HCEC 1CT (cell line): ENCODE measurements around the gene NACC2.

Experiments used
- DNase-seq: peaks from one replicate; pipeline ENCODE4 v3.0.0-alpha.2; 2017

NACC2 gene

GRCh38 chr9:136007934-136008692, 87.0 kb downstream of the NACC2 start:
- DNase-seq: peak; percentile 62

GRCh38 chr9:136007276-136007933, 87.7 kb downstream of the NACC2 start:
- no peak for DNase-seq

GRCh38 chr9:136006169-136006568, 88.9 kb downstream of the NACC2 start:
- DNase-seq: no peak

GRCh38 chr9:136004712-136005111, 90.4 kb downstream of the NACC2 start:
- no peak for DNase-seq

- no peak for DNase-seq
These were observed 90.9 kb downstream of the NACC2 start for GRCh38 chr9:136004219-136004618.

GRCh38 chr9:136003411-136004218, 91.5 kb downstream of the NACC2 start:
- no peak for DNase-seq

- DNase-seq: no peak
These were observed 92.2 kb downstream of the NACC2 start for GRCh38 chr9:136002881-136003280.

- DNase-seq: no peak
These were observed 92.9 kb downstream of the NACC2 start for GRCh38 chr9:136002215-136002614.

- DNase-seq: no peak
These were observed 93.9 kb downstream of the NACC2 start for GRCh38 chr9:136001231-136001630.

GRCh38 chr9:135998410-135999071, 96.5 kb downstream of the NACC2 start:
- DNase-seq: no peak

GRCh38 chr9:135998016-135998380, 97.1 kb downstream of the NACC2 start:
- no peak for DNase-seq

GRCh38 chr9:135997090-135998015, 97.7 kb downstream of the NACC2 start:
- no peak for DNase-seq

GRCh38 chr9:135995816-135996215, 99.3 kb downstream of the NACC2 start:
- no peak for DNase-seq

GRCh38 chr9:135994501-135995192, 100.4 kb downstream of the NACC2 start:
- no peak for DNase-seq

- no peak for DNase-seq
These were observed 101.2 kb downstream of the NACC2 start for GRCh38 chr9:135993765-135994500.

GRCh38 chr9:135993409-135993742, 101.7 kb downstream of the NACC2 start:
- DNase-seq: no peak

- DNase-seq: peak; percentile 68
These were observed 102.3 kb downstream of the NACC2 start for GRCh38 chr9:135992486-135993408.

GRCh38 chr9:135991771-135992170, 103.3 kb downstream of the NACC2 start:
- DNase-seq: no peak
